MCF 10A (cell line): ENCODE results near the gene MTHFD2L. TPM values are rescaled to one million over a fixed set of nuclear protein-coding genes. Genes with fewer than 3 reads are reported as not detected.
A peak's percentile ranks its signal among the peaks of the same experiment; 100 is the strongest.

ENCODE experiments used
- BruUV-seq: library from RNA; stranded (reverse); fragments of 400-500 nt; replicated peaks from 2 replicates; lab custom pipeline; 2021; lab: Mats Ljungman, UMichigan
- CTCF ChIA-PET: fragments of 300-600 bp; sonication (Branson Sonifier 250); formaldehyde crosslinking; extraction: SDS; loops from one replicate; lab custom pipeline; 2021; ENCODE audit warnings: antibody characterized with exemption, inconsistent platforms; lab: Yijun Ruan, JAX
- POLR2A ChIA-PET: fragments of 300-600, 350-650 bp; sonication (Branson Sonifier 250); formaldehyde crosslinking; extraction: SDS; loops from one replicate; lab custom pipeline; 2020; ENCODE audit warnings: antibody characterized with exemption, inconsistent platforms; lab: Yijun Ruan, JAX
- DNase-seq: peaks from one replicate; pipeline ENCODE4 v3.0.0-alpha.2; 2018; ENCODE audit not compliant: unreplicated experiment
- H3K27ac Mint-ChIP-seq: one replicate; pipeline ENCODE4 v1.8.0; 2022; ENCODE audit warnings: mild to moderate bottlenecking, low read depth, mixed read lengths; ENCODE audit not compliant: unreplicated experiment
- H3K27me3 Mint-ChIP-seq: one replicate; pipeline ENCODE4 v1.8.0; 2022; ENCODE audit warnings: mixed read lengths; ENCODE audit not compliant: insufficient read depth, unreplicated experiment
- H3K36me3 Mint-ChIP-seq: one replicate; pipeline ENCODE4 v1.8.0; 2022; ENCODE audit warnings: mild to moderate bottlenecking, moderate library complexity, mixed read lengths; ENCODE audit not compliant: insufficient read depth, unreplicated experiment
- H3K4me1 Mint-ChIP-seq: one replicate; pipeline ENCODE4 v1.8.0; 2022; ENCODE audit warnings: mixed read lengths; ENCODE audit not compliant: insufficient read depth, unreplicated experiment
- H3K4me3 Mint-ChIP-seq: one replicate; pipeline ENCODE4 v1.8.0; 2022; ENCODE audit warnings: mild to moderate bottlenecking, moderate library complexity, mixed read lengths; ENCODE audit not compliant: unreplicated experiment
- H3K9me3 Mint-ChIP-seq: one replicate; pipeline ENCODE4 v1.8.0; 2022; ENCODE audit warnings: mixed read lengths; ENCODE audit not compliant: unreplicated experiment
- CTCF ChIP-seq: fragments of 200-600 bp; IDR thresholded peaks from one replicate; pipeline ENCODE4 v1.8.0; 2022; ENCODE audit warnings: antibody characterized with exemption, mild to moderate bottlenecking; ENCODE audit not compliant: unreplicated experiment
- intact Hi-C: fragments of 100-400 bp; cut with micrococcal nuclease; formaldehyde crosslinking; loops from 2 replicates; pipeline ENCODE4 v1.14.1; 2022
- total RNA-seq: library from RNA; stranded (reverse); gene quantifications from 2 replicates; pipeline ENCODE4 v1.2.3, GENCODE V29; 2022

The MTHFD2L gene
- total RNA-seq, 1 experiment from 2014 or later, result 113 TPM

- no peaks in the 10 kb centered on the region for H3K9me3 Mint-ChIP-seq
- POLR2A ChIA-PET, result interaction anchor here (0.6 to 7.7 kb wide), 40 partner anchors 9 to 566 kb away, joined by 3 to 102 read pairs (median 6); partner anchors contain the start of genes AREG, EPGN and EREG
- H3K27ac Mint-ChIP-seq, result no peak overlapping the region
- no peaks in the 10 kb centered on the region for H3K27me3 Mint-ChIP-seq
- DNase-seq, result peak; percentile 90
- no TSS peak for BruUV-seq
- TF ChIP-seq CTCF, result peak; percentile 67
- intact Hi-C loops, result loop anchor here (1.0 to 2.0 kb wide), 6 partner anchors 54 to 355 kb away; partner anchors contain the start of gene AREG
- peaks cover 36% of the 10 kb centered on the region for H3K4me1 Mint-ChIP-seq
- no peak overlapping the region for H3K4me3 Mint-ChIP-seq
- peaks cover 45% of the 10 kb centered on the region for H3K36me3 Mint-ChIP-seq
- CTCF ChIA-PET, result interaction anchor here (0.5 to 5.0 kb wide), 43 partner anchors 9 to 362 kb away, joined by 3 to 77 read pairs (median 4); partner anchors contain the start of gene EREG
Measured at GRCh38 chr4:74320559-74321118, 162.7 kb downstream of the MTHFD2L start.

GRCh38 chr4:74322301-74322700, 164.4 kb downstream of the MTHFD2L start:
- peaks cover 29% of the 10 kb centered on the region for H3K36me3 Mint-ChIP-seq
- H3K27me3 Mint-ChIP-seq, result no peaks in the 10 kb centered on the region
- ChIA-PET CTCF (interaction anchor here (0.7 to 4.1 kb wide), 6 partner anchors 48 to 353 kb away, joined by 3 to 77 read pairs (median 26); no protein-coding TSS in a partner anchor), POLR2A (interaction anchor here (1.3 to 7.7 kb wide), 9 partner anchors 15 to 353 kb away, joined by 5 to 102 read pairs (median 14); partner anchors contain the start of genes AREG, EPGN and EREG)
- peak overlapping the region; percentile 42 for H3K27ac Mint-ChIP-seq
- DNase-seq, result no peak
- intact Hi-C loops, result no loop called here
- no peak for TF ChIP-seq CTCF
- no peaks in the 10 kb centered on the region for H3K9me3 Mint-ChIP-seq
- H3K4me3 Mint-ChIP-seq, result no peak overlapping the region
- BruUV-seq, result no TSS peak
- peaks cover 20% of the 10 kb centered on the region for H3K4me1 Mint-ChIP-seq

- Mint-ChIP-seq H3K27me3 (no peaks in the 10 kb centered on the region), H3K4me1 (peaks cover 31% of the 10 kb centered on the region), H3K36me3 (peaks cover 23% of the 10 kb centered on the region), H3K27ac (no peak overlapping the region), H3K4me3 (no peak overlapping the region), H3K9me3 (no peaks in the 10 kb centered on the region)
- CTCF ChIA-PET, result no interaction called here
- no peak for DNase-seq
- POLR2A ChIA-PET, result interaction anchor here (0.8 to 1.4 kb wide), 5 partner anchors 9 to 130 kb away, joined by 3 to 6 read pairs (median 3); no protein-coding TSS in a partner anchor
- BruUV-seq, result no TSS peak
- intact Hi-C loops, result no loop called here
- no peak for TF ChIP-seq CTCF
Measured at GRCh38 chr4:74323663-74324062, 165.7 kb downstream of the MTHFD2L start.

GRCh38 chr4:74324262-74324661, 166.3 kb downstream of the MTHFD2L start:
- Mint-ChIP-seq H3K4me3 (no peak overlapping the region), H3K27ac (no peak overlapping the region), H3K36me3 (peaks cover 20% of the 10 kb centered on the region), H3K4me1 (peaks cover 36% of the 10 kb centered on the region), H3K9me3 (peaks cover 6% of the 10 kb centered on the region), H3K27me3 (no peaks in the 10 kb centered on the region)
- CTCF ChIA-PET, result interaction anchor here (0.6 to 1.0 kb wide), 2 partner anchors 14 to 58 kb away, joined by 3 to 4 read pairs; no protein-coding TSS in a partner anchor
- TF ChIP-seq CTCF, result no peak
- DNase-seq, result no peak
- intact Hi-C loops, result no loop called here
- POLR2A ChIA-PET, result interaction anchor here (0.5 to 1.4 kb wide), 4 partner anchors 12 to 130 kb away, joined by 3 to 5 read pairs (median 4); no protein-coding TSS in a partner anchor
- BruUV-seq, result no TSS peak
